Stimulated activated CD4-positive, alpha-beta T cell treated with anti-CD3 and anti-CD28 coated beads, Interleukin-12 subunit alpha, Interleukin-12 subunit beta, amount 100 ng/mL, for 48 hours (primary cell): ENCODE measurements around the gene POU6F2.

Experiments
- DNase-seq, 3 donors: peaks; one replicate each; pipeline ENCODE4 v3.0.0-alpha.2; 2020; ENCODE audit warnings: low read depth in 2 of 3, low spot score in 1 of 3

The POU6F2 gene

GRCh38 chr7:39430909-39431641, 453.4 kb downstream of the POU6F2 start:
- no peak for DNase-seq

DNA sequence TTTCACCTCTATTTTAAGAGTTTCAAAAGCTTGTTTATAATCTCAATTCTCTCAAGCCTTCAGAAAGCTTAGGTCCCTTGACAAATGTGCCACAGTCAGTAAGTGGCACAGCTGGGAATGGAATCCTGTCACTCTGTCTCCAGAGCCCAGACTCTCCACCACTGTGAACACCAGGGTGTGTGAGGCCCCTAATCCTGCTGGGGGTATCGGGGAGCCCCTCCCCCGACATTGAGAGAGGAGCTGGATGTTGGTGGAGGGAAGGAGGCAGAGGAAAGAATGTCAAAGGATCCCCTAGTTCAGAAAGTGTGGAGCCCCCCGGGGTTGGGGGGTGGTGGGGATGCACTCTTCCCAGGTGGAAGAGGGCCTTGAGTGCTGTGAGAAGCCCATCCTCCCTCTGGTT, 454.7 kb downstream of the POU6F2 start:
- no peak for DNase-seq

- no peak for DNase-seq
Observed at GRCh38 chr7:39432807-39433416, 455.2 kb downstream of the POU6F2 start.

DNA sequence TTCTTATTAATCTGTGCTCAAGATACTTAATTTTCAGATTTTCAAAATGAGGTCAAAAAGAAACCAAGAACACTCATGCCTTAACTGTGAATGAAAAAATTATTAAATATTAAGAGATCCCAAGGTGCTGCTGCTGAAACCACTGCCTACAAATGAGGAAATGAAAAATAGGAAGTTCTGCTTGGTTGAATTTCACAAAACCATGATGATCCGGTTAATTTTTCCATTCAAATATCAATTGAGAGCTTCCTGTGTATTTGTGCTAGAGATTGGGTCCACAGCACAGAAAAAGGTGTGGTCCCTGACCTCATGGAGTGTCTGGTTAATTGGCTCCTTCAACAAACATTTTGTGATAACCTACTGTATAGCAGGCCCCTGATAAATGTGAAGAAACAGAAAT, 455.8 kb downstream of the POU6F2 start:
- no peak for DNase-seq

DNA sequence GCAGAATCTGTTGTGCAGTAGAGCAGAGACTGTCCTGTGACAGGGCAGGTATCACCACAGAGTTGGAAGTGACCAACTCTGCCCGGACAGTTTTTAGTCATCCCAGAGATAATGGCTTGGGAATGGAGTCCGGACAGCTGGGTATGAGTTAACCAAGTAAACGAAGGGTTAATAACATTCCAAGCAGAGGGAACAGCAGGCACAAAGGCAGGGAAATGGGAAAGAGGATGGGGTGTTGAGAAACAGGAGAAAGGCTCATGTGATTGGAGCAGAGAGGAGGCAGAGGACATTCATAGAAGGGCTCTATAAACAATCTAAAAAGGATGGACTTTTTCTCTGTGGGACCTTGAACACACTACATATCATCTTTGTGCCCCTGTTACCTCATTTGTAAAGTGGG, 456.3 kb downstream of the POU6F2 start:
- no peak for DNase-seq

- DNase-seq = no peak
Observed at GRCh38 chr7:39446546-39446945, 468.8 kb downstream of the POU6F2 start.

- DNase-seq = no peak
Observed at GRCh38 chr7:39451901-39452300, 474.2 kb downstream of the POU6F2 start.

DNA sequence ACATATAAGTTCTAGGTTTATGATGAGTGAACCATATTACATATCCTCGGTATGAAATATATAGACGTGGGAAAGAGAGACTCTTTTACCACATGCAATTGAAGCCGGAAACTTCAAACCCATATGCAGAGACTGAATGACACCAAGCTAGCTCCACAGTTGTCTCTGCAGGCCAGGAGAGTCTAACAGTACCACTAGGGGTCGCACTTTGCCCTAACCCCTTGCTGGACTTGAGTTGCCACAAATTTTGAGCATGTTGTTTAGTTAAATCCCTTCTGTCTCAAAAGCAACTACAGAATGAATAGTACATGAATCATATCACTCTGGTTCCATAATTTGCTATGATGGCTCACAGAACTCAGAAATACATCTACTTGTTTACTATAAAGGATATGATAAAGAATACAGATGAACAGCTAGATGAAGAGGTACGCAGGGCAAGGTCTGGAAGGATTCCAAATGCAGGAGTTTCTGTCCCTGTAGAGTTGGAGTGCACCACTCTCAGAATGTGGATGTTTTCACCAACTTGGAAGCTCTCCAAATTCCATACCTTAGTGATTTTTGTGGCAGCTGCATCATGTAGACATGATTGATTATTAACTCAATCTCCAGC, 476.1 kb downstream of the POU6F2 start:
- DNase-seq = peak; percentile 31 to 52 (median 35)

DNA sequence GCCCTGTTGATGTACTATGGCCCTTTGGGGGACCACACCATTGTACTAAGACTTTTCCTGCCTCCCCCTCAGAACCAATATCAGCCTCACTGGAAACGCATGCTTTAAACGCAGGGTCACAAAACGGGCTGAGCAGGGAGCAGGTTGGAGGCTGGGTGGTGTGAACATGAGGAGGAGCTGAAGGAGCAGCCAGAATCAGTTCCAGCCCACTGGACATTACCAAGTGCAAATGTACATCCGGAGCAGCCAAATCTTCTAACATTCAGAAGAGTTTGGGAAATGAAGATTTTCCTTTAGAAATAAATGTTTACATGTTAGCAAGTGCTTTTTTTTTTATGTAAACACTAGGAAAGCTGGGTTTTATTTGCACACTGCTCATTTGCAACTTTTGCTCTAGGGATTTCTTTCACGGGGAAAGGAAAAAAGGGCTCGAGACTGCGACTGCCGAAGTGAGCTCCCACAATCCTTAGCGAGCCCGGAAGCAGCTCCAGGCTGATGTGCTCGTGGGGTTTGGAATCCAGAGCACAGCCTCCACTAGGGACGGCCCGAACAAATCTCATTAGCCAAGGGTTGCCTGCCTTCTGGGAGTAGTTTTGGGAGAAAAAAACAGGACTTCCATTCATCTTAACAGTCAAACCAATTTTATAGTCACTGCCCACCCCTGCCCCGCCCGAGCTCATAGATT, 480.5 kb downstream of the POU6F2 start:
- no peak for DNase-seq

GRCh38 chr7:39459636-39460035, 481.9 kb downstream of the POU6F2 start:
- no peak for DNase-seq

GRCh38 chr7:39460486-39460885, 482.8 kb downstream of the POU6F2 start:
- DNase-seq = no peak

- DNase-seq = no peak
Observed at GRCh38 chr7:39461263-39461820, 483.6 kb downstream of the POU6F2 start.

DNA sequence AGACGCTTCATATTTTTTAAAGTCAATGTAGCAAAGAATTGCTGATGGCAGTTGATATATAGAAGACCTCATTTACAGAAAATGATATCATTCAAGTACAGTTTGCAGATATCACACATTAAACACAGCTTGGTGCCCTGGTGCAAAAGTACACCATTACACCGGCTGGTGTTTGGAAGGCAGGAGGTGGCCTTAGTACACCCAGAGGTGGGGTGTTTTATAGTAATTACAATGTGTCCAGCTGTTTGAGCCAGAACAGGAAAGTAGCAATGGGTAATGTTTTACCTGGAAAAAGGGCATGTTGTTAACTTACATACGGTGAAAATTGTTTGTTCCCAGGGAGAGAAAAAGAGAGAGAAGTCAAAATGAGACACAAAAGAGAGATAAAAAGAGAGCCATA, 485.5 kb downstream of the POU6F2 start:
- DNase-seq = no peak

GRCh38 chr7:39464350-39465054, 486.8 kb downstream of the POU6F2 start:
- DNase-seq = no peak

- DNase-seq = peak; percentile 6 to 30 (median 13)
Observed at GRCh38 chr7:39465055-39465929, 487.6 kb downstream of the POU6F2 start.

GRCh38 chr7:39468261-39468660, 490.6 kb downstream of the POU6F2 start:
- no peak for DNase-seq

DNA sequence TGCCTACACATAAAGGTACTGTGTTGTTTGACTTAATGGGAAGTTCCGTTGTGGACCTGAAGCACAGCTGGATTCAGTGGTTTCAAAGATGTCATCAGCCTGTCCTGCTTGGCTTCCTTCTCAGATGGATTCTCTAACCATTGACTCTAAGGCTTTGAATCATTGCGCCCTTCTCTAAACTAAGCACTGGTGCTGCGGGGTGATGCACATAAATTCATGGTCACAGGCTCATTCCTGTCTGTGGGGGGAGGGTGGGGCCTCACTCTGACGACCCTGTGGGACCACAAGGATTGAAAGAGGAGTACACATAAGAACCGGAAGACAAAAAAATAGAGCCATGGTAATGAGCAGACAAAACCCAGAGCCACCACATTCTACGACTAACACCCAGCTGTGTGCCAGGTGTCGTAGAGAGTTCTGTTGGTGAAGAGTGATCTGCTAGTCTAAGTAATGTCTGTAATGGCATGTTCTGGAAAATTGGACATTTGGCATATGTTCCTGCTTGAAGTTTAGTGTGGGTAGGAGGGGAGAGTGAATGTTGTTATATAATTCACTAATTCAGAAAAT, 491.2 kb downstream of the POU6F2 start:
- DNase-seq = no peak

DNA sequence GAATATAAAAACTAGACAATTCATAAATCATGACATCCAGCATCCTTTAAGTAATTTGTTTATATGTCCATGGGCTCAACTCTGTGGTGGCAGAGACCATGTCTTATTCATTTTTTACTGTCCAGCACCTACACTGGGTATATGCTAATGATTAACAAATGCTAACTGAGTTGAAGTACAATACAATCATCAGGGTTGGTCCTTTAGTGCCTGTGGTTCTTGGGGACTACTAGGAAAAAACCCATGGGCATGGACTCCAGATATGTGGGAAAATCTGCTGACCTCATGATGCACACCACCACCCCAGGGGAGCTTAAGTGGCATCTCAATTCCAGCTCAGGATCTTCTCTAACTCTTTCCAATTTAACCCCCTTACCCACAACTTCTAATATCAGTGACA, 503.2 kb downstream of the POU6F2 start:
- DNase-seq = no peak

GRCh38 chr7:39488467-39489393, 511.0 kb downstream of the POU6F2 start:
- no peak for DNase-seq
